Osteoblast (primary cell): ENCODE results near the gene CILP2. TPM values are rescaled to one million over a fixed set of nuclear protein-coding genes. Genes with fewer than 3 reads are reported as not detected.

ENCODE experiments used
- DNase-seq: peaks from one replicate; pipeline ENCODE4 v3.0.0; 2011; ENCODE audit warnings: low spot score, mixed read lengths; ENCODE audit not compliant: insufficient read length; ENCODE audit errors: missing footprints
- H2AFZ ChIP-seq: 2 replicates; pipeline ENCODE4 v1.6.0; 2011; ENCODE audit warnings: mild to moderate bottlenecking, low read length
- H3K27ac ChIP-seq: 2 replicates; pipeline ENCODE4 v1.5.1; 2011; ENCODE audit warnings: mild to moderate bottlenecking, low read depth, low read length, moderate library complexity
- H3K27me3 ChIP-seq: 2 replicates; pipeline ENCODE4 v1.6.0; 2012; ENCODE audit warnings: mild to moderate bottlenecking, control low read depth, inconsistent platforms, low read length, moderate library complexity; ENCODE audit not compliant: insufficient read depth
- H3K36me3 ChIP-seq: 2 replicates; pipeline ENCODE4 v1.5.1; 2011; ENCODE audit warnings: mild to moderate bottlenecking, low read length, control low read depth, moderate library complexity; ENCODE audit not compliant: insufficient read depth
- H3K4me1 ChIP-seq: 2 replicates; pipeline ENCODE4 v1.5.1; 2011; ENCODE audit warnings: mild to moderate bottlenecking, low read length, control low read depth, moderate library complexity; ENCODE audit not compliant: insufficient read depth
- H3K4me2 ChIP-seq: 2 replicates; pipeline ENCODE4 v1.6.0; 2011; ENCODE audit warnings: mild to moderate bottlenecking, low read length; ENCODE audit not compliant: insufficient read depth
- H3K4me3 ChIP-seq: fragments of 200-600 bp; sonication (generic); 3 replicates; pipeline ENCODE4 v1.5.1; 2012; ENCODE audit warnings: mild to moderate bottlenecking, low read length, inconsistent platforms; ENCODE audit not compliant: insufficient read depth
- H3K79me2 ChIP-seq: 2 replicates; pipeline ENCODE4 v1.6.0; 2012; ENCODE audit warnings: mild to moderate bottlenecking, low read length, control low read depth, inconsistent platforms; ENCODE audit not compliant: insufficient read depth
- H3K9me3 ChIP-seq: 2 replicates; pipeline ENCODE4 v1.5.1; 2011; ENCODE audit warnings: low read depth, low read length, control low read depth
- H4K20me1 ChIP-seq: 2 replicates; pipeline ENCODE4 v1.6.0; 2012; ENCODE audit warnings: mild to moderate bottlenecking, low read length, control low read depth; ENCODE audit not compliant: insufficient read depth
- CTCF ChIP-seq: IDR thresholded peaks from 2 replicates; pipeline ENCODE4 v1.5.1; 2011; ENCODE audit warnings: mild to moderate bottlenecking, low read depth, low read length, moderate library complexity; ENCODE audit errors: extremely low read depth
- total RNA-seq: library from RNA; depleted of rRNA; stranded (reverse); fragments of >200 nt; gene quantifications from 2 replicates; pipeline ENCODE4 v1.2.3, GENCODE V29; 2012

The CILP2 gene
- total RNA-seq, 1 donor: 0.72 TPM

- peak; percentile 87 for DNase-seq
- Histone ChIP-seq H3K27me3 (peaks cover 14% of the 10 kb centered on the region), H3K4me3 (no peak overlapping the region), H4K20me1 (no peaks in the 10 kb centered on the region), H3K27ac (no peak overlapping the region), H3K36me3 (no peaks in the 10 kb centered on the region), H3K9me3 (no peaks in the 10 kb centered on the region), H3K79me2 (no peaks in the 10 kb centered on the region), H3K4me2 (no peak overlapping the region), H2AFZ (no peak overlapping the region), H3K4me1 (peaks cover 11% of the 10 kb centered on the region)
- no peak for TF ChIP-seq CTCF
These were observed 1.6 kb downstream of the CILP2 start for GRCh38 chr19:19539698-19540063.

GRCh38 chr19:19540064-19540714, 2.1 kb downstream of the CILP2 start:
- Histone ChIP-seq H3K27me3 (peaks cover 14% of the 10 kb centered on the region), H2AFZ (no peak overlapping the region), H4K20me1 (no peaks in the 10 kb centered on the region), H3K36me3 (no peaks in the 10 kb centered on the region), H3K4me2 (no peak overlapping the region), H3K9me3 (no peaks in the 10 kb centered on the region), H3K4me3 (no peak overlapping the region), H3K27ac (no peak overlapping the region), H3K4me1 (peaks cover 11% of the 10 kb centered on the region), H3K79me2 (no peaks in the 10 kb centered on the region)
- TF ChIP-seq CTCF: no peak
- DNase-seq: peak; percentile 91

GRCh38 chr19:19540715-19541515, 2.9 kb downstream of the CILP2 start:
- Histone ChIP-seq H3K9me3 (no peaks in the 10 kb centered on the region), H3K36me3 (no peaks in the 10 kb centered on the region), H3K27ac (no peak overlapping the region), H2AFZ (no peak overlapping the region), H3K4me3 (no peak overlapping the region), H3K27me3 (peaks cover 14% of the 10 kb centered on the region), H3K4me1 (peaks cover 11% of the 10 kb centered on the region), H3K4me2 (no peak overlapping the region), H4K20me1 (no peaks in the 10 kb centered on the region), H3K79me2 (no peaks in the 10 kb centered on the region)
- TF ChIP-seq CTCF: no peak
- DNase-seq: peak; percentile 97

- TF ChIP-seq CTCF: no peak
- no peak overlapping the region for H3K4me2 ChIP-seq
- H3K79me2 ChIP-seq: no peaks in the 10 kb centered on the region
These were observed 3.6 kb downstream of the CILP2 start for GRCh38 chr19:19541616-19542015.

More at GRCh38 chr19:19541616-19542015, 3.6 kb downstream of the CILP2 start:
- peak; percentile 81 for DNase-seq
- Histone ChIP-seq H2AFZ (no peak overlapping the region), H3K9me3 (no peaks in the 10 kb centered on the region), H3K27me3 (peaks cover 14% of the 10 kb centered on the region), H3K27ac (no peak overlapping the region), H4K20me1 (no peaks in the 10 kb centered on the region), H3K4me1 (peaks cover 11% of the 10 kb centered on the region), H3K36me3 (no peaks in the 10 kb centered on the region), H3K4me3 (no peak overlapping the region)
